Prostate gland (tissue), 2 donors: ENCODE results near the gene MPST. TPM values are rescaled to one million over a fixed set of nuclear protein-coding genes. Genes with fewer than 3 reads are reported as not detected.
A peak's percentile ranks its signal among the peaks of the same experiment; 100 is the strongest.

ENCODE experiments used
- DNase-seq: peaks from one replicate; pipeline ENCODE4 v3.0.0-alpha.2; 2019; ENCODE audit warnings: low spot score
- H3K27ac ChIP-seq, 2 donors: fragments of 200-600 bp; sonication (generic); 2 replicates each; pipeline ENCODE4 v1.5.1; 2017 to 2019
- H3K27me3 ChIP-seq: fragments of 200-600 bp; sonication (generic); replicated peaks from 2 replicates; pipeline ENCODE4 v1.5.1; 2019; ENCODE audit not compliant: insufficient read depth
- H3K36me3 ChIP-seq, 2 donors: fragments of 200-600 bp; sonication (generic); 1 replicate in 1 of 2; 2 replicates in 1 of 2; pipeline versions ENCODE4 v1.5.1 to v1.8.1; 2017 to 2019
- H3K4me1 ChIP-seq: fragments of 200-600 bp; sonication (generic); replicated peaks from 2 replicates; pipeline ENCODE4 v1.5.1; 2019
- H3K4me3 ChIP-seq, 2 donors: fragments of 200-600 bp; sonication (generic); 2 replicates each; pipeline ENCODE4 v1.5.1; 2017 to 2019
- H3K9me3 ChIP-seq: fragments of 200-600 bp; sonication (generic); 2 replicates; pipeline ENCODE4 v1.5.1; 2017
- POLR2A ChIP-seq: fragments of 450-650 bp; IDR thresholded peaks from one replicate; pipeline ENCODE4 v1.6.1; 2016; ENCODE audit warnings: antibody characterized with exemption, mild to moderate bottlenecking
- POLR2AphosphoS5 ChIP-seq: sonication (generic); formaldehyde crosslinking; IDR thresholded peaks from one replicate; pipeline ENCODE4 v1.6.1; 2017; ENCODE audit warnings: antibody characterized with exemption
- WGBS: methylation state at CpG from one replicate; pipeline ENCODE4 v1.1.5; 2018; 5-methylcytosine and 5-hydroxymethylcytosine counted together
- intact Hi-C: fragments of 100-400 bp; cut with DNase I; formaldehyde crosslinking; loops from one replicate; pipeline ENCODE4 v1.14.2; 2022
- total RNA-seq, 2 donors: library from RNA; depleted of rRNA; stranded (reverse); fragments of >200 nt; gene quantifications; one replicate each; pipeline ENCODE4 v1.1.0, GENCODE V29; 2016
- TF ChIP-seq, protein P1 (sequence below), 4 experiments: fragments of 200-600 bp in 2 of 4; fragments of 450-650 bp in 2 of 4; sonication (generic) in 2 of 4; IDR thresholded peaks; 1 replicate in 3 of 4; 2 replicates in 1 of 4; pipeline ENCODE4 v1.5.1; 2016 to 2019; ENCODE audit warnings: antibody characterized with exemption in 4 of 4, mild to moderate bottlenecking in 2 of 4, moderate library complexity in 2 of 4

The MPST gene
- total RNA-seq, 2 donors from 2014 or later, result 136 to 192 TPM

DNA sequence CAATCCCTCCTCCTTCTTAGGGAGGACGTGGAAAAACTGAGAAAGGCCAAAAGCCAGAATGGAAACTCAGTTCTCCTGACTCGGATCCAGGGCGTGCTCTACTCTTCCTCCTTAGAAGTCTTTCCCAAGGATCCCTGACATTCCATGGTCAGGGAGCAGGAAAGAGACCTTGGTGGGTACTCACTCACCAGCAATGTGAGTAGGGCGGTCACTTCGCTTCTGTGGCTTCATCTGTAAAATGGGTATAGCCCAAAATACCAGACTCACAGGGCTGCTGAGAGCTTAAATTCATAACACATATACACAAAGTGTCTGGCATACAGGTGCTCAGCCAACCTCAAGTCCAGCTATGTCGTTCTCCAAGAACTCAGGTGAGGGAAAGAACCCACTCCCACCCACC is 31.4 kb downstream of the MPST start:
- H3K4me3 ChIP-seq, result no peak overlapping the region
- no peak for TF ChIP-seq POLR2AphosphoS5
- no peak for TF ChIP-seq POLR2A
- TF ChIP-seq, protein P1, sequence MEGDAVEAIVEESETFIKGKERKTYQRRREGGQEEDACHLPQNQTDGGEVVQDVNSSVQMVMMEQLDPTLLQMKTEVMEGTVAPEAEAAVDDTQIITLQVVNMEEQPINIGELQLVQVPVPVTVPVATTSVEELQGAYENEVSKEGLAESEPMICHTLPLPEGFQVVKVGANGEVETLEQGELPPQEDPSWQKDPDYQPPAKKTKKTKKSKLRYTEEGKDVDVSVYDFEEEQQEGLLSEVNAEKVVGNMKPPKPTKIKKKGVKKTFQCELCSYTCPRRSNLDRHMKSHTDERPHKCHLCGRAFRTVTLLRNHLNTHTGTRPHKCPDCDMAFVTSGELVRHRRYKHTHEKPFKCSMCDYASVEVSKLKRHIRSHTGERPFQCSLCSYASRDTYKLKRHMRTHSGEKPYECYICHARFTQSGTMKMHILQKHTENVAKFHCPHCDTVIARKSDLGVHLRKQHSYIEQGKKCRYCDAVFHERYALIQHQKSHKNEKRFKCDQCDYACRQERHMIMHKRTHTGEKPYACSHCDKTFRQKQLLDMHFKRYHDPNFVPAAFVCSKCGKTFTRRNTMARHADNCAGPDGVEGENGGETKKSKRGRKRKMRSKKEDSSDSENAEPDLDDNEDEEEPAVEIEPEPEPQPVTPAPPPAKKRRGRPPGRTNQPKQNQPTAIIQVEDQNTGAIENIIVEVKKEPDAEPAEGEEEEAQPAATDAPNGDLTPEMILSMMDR (IDR thresholded peaks at IDR 0.05), result no peak
- intact Hi-C loops, result no loop called here
- H3K9me3 ChIP-seq, result no peaks in the 10 kb centered on the region
- 77% methylated on average over 6 of the region's 6 CpGs for WGBS
- no peak for DNase-seq
- peaks cover 3% of the 10 kb centered on the region for H3K4me1 ChIP-seq
- H3K36me3 ChIP-seq, result no peaks in the 10 kb centered on the region
- H3K27me3 ChIP-seq, result no peaks in the 10 kb centered on the region
- no peak overlapping the region for H3K27ac ChIP-seq

DNA sequence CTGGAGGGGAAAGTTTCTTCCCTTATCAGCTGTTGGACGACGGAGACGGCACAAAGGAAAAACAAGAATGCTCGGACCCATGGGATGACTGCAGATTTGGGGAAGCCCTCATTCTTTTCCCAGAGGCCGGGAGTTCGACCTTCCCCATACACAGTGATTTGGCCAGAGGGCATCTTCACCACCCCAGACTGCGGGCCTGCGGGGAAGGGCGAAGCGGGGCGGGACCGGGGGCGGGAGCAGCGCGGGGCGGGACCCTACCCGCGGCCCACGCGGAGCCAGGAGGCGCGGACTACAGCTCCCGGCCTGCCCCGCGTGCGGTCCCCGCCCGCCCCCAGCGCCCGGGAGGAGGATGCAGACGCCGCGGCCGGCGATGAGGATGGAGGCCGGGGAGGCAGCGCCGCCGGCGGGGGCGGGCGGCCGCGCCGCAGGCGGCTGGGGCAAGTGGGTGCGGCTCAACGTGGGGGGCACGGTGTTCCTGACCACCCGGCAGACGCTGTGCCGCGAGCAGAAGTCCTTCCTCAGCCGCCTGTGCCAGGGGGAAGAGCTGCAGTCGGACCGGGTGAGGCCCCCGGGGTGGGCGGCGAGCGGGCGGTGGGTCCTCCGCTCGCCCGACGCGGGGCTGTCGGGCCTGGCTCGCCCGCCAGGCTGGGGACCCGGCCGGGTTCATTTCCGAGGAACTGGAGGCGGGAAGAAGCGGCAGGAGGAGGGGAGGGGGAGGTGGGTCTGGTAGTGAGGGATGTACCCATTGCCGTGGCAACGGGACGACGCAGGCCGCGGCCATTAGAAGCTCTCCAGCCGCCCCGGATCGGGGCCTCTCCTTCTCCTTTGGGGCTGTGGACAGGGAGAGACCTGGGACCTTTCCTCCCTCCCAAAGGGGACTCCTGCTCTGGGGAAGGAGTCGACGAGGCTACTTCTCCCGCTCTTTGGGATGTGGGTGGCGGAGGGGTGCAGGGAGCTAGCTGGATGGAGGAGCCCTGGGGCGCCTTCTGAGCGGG is 32.1 kb downstream of the MPST start, which contains the start of gene KCTD17:
KCTD17 (plus strand) TSS at position 352 of the 995 bp plus-strand sequence; CDS start at position 371, 19 bp downstream.
- 3% methylated on average over 66 of the region's 89 CpGs for WGBS
- H3K36me3 ChIP-seq, result no peaks in the 10 kb centered on the region
- no peaks in the 10 kb centered on the region for H3K27me3 ChIP-seq
- H3K4me1 ChIP-seq, result peaks cover 3% of the 10 kb centered on the region
- intact Hi-C loops, result no loop called here
- DNase-seq, result peak; percentile 32
- no peaks in the 10 kb centered on the region for H3K9me3 ChIP-seq
- H3K27ac ChIP-seq, result no peak within 1 kb of the TSS
- TF ChIP-seq, protein P1 (IDR thresholded peaks at IDR 0.05), result peak in 1 of 4 experiments; percentile 12
- TF ChIP-seq POLR2A, result no peak
- no peak for TF ChIP-seq POLR2AphosphoS5
- H3K4me3 ChIP-seq, result peak within 1 kb of the TSS; percentile 44 to 52

DNA sequence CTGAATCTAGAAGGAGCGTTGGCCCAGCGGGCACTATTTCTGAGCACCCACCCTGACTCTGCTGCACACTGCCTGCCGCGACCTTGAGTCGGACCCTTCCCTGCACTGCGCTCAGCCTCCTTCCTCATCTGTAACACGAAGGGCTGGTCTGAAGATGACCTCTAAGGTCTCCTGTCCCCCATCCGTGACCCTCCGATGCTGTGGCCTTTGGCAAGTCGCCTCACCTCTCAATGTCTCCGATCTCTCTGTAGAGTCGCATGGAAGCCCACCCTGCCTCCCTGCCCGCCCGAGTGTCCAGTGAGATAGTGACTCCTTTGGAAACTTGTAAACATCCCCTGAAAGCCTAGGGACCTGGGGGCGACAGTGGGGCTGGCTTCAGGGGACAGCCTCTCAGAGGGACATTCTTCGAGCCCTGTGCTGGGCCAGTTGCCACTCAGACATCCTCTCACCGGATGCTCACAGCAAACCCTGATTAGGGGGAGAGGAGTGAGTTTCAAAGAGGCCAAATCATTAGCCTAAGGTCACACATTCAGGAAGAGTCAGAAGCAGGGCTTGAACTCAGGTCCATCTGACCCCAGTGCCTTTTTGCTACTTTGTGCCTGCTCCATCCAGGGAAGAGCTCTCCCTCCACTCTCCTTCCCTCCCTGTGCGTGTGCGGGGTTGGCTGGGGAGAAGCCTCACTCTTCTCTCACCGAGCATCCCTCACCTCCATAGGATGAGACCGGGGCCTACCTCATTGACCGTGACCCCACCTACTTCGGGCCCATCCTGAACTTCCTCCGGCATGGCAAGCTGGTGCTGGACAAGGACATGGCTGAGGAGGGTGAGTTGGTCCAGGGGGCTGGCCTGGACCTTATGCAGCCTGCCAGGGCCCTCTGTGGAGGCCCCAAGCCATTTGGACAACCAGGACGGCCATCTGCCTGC is 33.1 kb downstream of the MPST start:
- no peak for DNase-seq
- intact Hi-C loops, result no loop called here
- WGBS, result 79% methylated on average over 21 of the region's 25 CpGs
- H3K4me3 ChIP-seq, result peak overlapping the region; percentile 44 to 52
- H3K4me1 ChIP-seq, result peaks cover 3% of the 10 kb centered on the region
- TF ChIP-seq POLR2A (no peak), POLR2AphosphoS5 (no peak)
- TF ChIP-seq, protein P1 (IDR thresholded peaks at IDR 0.05), result no peak
- H3K27me3 ChIP-seq, result no peaks in the 10 kb centered on the region
- no peaks in the 10 kb centered on the region for H3K9me3 ChIP-seq
- no peak overlapping the region for H3K27ac ChIP-seq
- no peaks in the 10 kb centered on the region for H3K36me3 ChIP-seq

DNA sequence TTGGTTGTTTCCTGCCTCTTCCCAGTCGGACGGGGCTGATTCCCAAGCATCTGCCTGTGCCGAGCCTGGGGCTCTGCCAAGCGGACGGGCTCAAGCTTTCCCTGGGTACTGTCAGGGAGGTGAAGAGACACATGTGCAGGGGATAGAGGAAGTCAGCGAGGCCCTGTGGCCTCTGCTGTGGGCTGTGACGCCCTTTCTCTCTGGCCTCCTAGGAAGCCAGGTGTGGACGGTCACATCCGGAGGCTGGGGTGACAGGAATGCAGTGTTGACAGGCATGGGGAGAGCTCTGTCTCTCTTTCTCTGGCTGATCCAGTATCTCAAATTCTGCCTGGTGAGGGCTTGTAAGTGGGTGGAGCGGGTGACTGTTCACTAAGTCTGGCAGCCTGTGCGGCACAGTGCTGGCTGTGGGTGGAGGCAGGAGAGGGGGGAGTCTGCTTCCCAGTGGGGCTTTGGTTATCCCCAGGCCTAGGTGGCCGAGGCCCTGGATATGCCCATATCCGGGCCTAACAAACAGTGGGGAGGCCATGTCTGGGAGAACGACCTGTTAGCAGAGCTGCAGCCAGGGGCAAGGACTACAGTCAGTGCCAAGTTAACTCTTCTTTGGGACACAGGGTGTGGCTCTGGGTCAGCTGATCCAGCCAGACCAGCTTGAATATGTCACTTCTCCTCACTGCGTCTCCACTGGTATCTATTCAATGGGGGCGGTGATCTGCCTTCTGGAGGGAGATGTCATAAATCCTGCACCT is 33.9 kb downstream of the MPST start:
- Histone ChIP-seq H3K27ac (no peak overlapping the region), H3K27me3 (no peaks in the 10 kb centered on the region), H3K36me3 (no peaks in the 10 kb centered on the region), H3K9me3 (no peaks in the 10 kb centered on the region), H3K4me3 (no peak overlapping the region), H3K4me1 (peaks cover 3% of the 10 kb centered on the region)
- intact Hi-C loops, result no loop called here
- 77% methylated on average over 16 of the region's 16 CpGs for WGBS
- no peak for DNase-seq
- TF ChIP-seq, protein P1 (IDR thresholded peaks at IDR 0.05), result no peak
- TF ChIP-seq POLR2A (no peak), POLR2AphosphoS5 (no peak)
